Esophagus squamous epithelium (tissue), 4 donors: ENCODE data around the gene RC3H1.

Experiments
- POLR2A ChIP-seq, 4 donors: fragments of 450-650 bp; IDR thresholded peaks; one replicate each; pipeline ENCODE4 v1.6.1; 2017; ENCODE audit warnings: antibody characterized with exemption in 4 of 4, mild to moderate bottlenecking in 4 of 4, moderate library complexity in 3 of 4
- TF ChIP-seq, protein P1 (sequence below), 6 experiments: fragments of 450-650 bp in 4 of 6; fragments of 200-600 bp in 2 of 6; sonication (generic) in 2 of 6; IDR thresholded peaks; one replicate each; pipeline ENCODE4 v1.5.1; 2016 to 2019; ENCODE audit warnings: antibody characterized with exemption in 6 of 6, mild to moderate bottlenecking in 4 of 6, moderate library complexity in 4 of 6

GRCh38 chr1:174052621-174053020 lies 30.5 kb upstream of the RC3H1 start:
- TF ChIP-seq, protein P1, sequence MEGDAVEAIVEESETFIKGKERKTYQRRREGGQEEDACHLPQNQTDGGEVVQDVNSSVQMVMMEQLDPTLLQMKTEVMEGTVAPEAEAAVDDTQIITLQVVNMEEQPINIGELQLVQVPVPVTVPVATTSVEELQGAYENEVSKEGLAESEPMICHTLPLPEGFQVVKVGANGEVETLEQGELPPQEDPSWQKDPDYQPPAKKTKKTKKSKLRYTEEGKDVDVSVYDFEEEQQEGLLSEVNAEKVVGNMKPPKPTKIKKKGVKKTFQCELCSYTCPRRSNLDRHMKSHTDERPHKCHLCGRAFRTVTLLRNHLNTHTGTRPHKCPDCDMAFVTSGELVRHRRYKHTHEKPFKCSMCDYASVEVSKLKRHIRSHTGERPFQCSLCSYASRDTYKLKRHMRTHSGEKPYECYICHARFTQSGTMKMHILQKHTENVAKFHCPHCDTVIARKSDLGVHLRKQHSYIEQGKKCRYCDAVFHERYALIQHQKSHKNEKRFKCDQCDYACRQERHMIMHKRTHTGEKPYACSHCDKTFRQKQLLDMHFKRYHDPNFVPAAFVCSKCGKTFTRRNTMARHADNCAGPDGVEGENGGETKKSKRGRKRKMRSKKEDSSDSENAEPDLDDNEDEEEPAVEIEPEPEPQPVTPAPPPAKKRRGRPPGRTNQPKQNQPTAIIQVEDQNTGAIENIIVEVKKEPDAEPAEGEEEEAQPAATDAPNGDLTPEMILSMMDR (IDR thresholded peaks at IDR 0.05): no peak
- TF ChIP-seq POLR2A (IDR thresholded peaks at IDR 0.05): no peak
